Measurements from ENCODE around the gene AKAP13. TPM values are rescaled to one million over a fixed set of nuclear protein-coding genes. Genes with fewer than 3 reads are reported as not detected.

Gene AKAP13
- total RNA-seq, 1 experiment from 2014 or later = 54.5 TPM

DNA sequence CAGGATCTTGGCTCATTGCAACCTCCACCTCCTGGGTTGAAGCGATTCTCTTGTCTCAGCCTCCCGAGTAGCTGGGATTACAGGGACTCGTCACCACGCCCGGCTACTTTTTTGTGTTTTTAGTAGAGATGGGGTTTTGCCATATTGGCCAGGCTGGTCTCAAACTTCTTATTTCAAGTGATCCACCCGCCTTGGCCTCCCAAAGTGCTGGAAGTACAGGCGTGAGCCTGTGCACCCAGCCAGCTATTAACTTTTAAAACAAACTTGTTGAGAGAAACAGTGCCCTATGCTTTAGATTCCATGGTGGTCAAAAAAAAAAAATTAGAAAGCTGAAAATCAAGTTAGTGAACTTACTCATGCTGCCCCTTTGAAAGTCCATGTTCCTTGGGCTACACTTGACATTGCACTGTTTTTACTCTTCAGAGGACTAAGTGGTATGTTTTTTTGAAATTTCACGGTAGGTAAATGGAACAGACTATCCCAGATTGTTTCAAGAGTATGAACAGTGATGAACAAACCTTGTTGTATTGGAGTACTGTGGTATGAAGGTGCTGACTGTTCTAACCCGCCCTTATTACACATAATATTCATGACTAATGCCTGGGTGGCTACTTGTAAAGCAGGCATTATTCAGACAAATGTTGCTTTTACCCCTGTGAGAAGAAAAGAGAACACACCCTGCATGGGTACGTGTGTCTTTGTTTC, 207.5 kb downstream of the AKAP13 start:
- intact Hi-C loops (cut with micrococcal nuclease; ENCODE audit: unreplicated experiment) = no loop called here
- peaks cover 3% of the 10 kb centered on the region for H3K4me1 ChIP-seq (ENCODE audit: insufficient read depth, low read length, poor library complexity, severe bottlenecking)
- H3K27me3 ChIP-seq (replicated peaks; ENCODE audit: insufficient read depth, low read depth, low read length, poor library complexity) = no peaks in the 10 kb centered on the region
- TF ChIP-seq EZH2 (IDR thresholded peaks at IDR 0.05; ENCODE audit: borderline replicate concordance, low read depth, low read length, poor library complexity, severe bottlenecking) = no peak
- TF ChIP-seq, protein P1, sequence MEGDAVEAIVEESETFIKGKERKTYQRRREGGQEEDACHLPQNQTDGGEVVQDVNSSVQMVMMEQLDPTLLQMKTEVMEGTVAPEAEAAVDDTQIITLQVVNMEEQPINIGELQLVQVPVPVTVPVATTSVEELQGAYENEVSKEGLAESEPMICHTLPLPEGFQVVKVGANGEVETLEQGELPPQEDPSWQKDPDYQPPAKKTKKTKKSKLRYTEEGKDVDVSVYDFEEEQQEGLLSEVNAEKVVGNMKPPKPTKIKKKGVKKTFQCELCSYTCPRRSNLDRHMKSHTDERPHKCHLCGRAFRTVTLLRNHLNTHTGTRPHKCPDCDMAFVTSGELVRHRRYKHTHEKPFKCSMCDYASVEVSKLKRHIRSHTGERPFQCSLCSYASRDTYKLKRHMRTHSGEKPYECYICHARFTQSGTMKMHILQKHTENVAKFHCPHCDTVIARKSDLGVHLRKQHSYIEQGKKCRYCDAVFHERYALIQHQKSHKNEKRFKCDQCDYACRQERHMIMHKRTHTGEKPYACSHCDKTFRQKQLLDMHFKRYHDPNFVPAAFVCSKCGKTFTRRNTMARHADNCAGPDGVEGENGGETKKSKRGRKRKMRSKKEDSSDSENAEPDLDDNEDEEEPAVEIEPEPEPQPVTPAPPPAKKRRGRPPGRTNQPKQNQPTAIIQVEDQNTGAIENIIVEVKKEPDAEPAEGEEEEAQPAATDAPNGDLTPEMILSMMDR (conservative IDR thresholded peaks at IDR 0.05; ENCODE audit: low read depth, low read length) = no peak
- no peak overlapping the region for H3K4me3 ChIP-seq (ENCODE audit: low read depth, low read length, poor library complexity, severe bottlenecking)
- DNase-seq (ENCODE audit: low spot score) = no peak
- H3K36me3 ChIP-seq (ENCODE audit: insufficient read depth, low read length, poor library complexity, severe bottlenecking) = no peaks in the 10 kb centered on the region
- ChIA-PET POLR2A (ENCODE audit: low non-redundant PET) (no interaction called here), CTCF (interaction anchor here (0.7 kb wide), 1 partner anchor 296 kb away, joined by 4 read pairs; no protein-coding TSS in a partner anchor)
- no peak overlapping the region for H3K27ac ChIP-seq (ENCODE audit: low read depth, low read length, poor library complexity, severe bottlenecking)
- H3K9me3 ChIP-seq (ENCODE audit: low read depth, low read length, poor library complexity, severe bottlenecking) = no peaks in the 10 kb centered on the region
- BruUV-seq (replicated peaks) = no TSS peak

DNA sequence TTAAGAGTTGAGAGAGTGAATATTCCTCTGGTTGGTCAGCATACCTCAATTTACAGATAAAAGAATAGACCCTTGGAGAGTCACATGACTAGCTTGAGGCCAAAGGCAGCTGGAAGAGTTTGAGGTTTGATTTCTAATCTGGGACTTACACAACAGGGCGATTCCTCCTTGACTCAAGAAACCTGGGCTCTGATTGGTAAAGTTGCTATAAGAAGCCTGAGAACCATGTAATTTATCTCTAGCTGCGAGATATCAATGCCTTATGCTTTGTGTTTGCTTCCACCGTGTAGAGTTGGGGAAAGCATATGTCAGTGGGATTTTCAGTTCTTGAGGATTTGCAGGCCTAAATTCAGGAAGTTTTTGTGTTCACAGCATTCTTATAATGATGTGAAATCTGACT, 208.3 kb downstream of the AKAP13 start:
- H3K9me3 ChIP-seq (ENCODE audit: low read depth, low read length, poor library complexity, severe bottlenecking) = no peaks in the 10 kb centered on the region
- H3K27me3 ChIP-seq (replicated peaks; ENCODE audit: insufficient read depth, low read depth, low read length, poor library complexity) = no peaks in the 10 kb centered on the region
- intact Hi-C loops (cut with micrococcal nuclease; ENCODE audit: unreplicated experiment) = no loop called here
- no TSS peak for BruUV-seq (replicated peaks)
- ChIA-PET CTCF (no interaction called here), POLR2A (ENCODE audit: low non-redundant PET) (no interaction called here)
- no peak overlapping the region for H3K27ac ChIP-seq (ENCODE audit: low read depth, low read length, poor library complexity, severe bottlenecking)
- H3K36me3 ChIP-seq (ENCODE audit: insufficient read depth, low read length, poor library complexity, severe bottlenecking) = no peaks in the 10 kb centered on the region
- TF ChIP-seq, protein P1 (conservative IDR thresholded peaks at IDR 0.05; ENCODE audit: low read depth, low read length) = no peak
- TF ChIP-seq EZH2 (IDR thresholded peaks at IDR 0.05; ENCODE audit: borderline replicate concordance, low read depth, low read length, poor library complexity, severe bottlenecking) = no peak
- no peak overlapping the region for H3K4me3 ChIP-seq (ENCODE audit: low read depth, low read length, poor library complexity, severe bottlenecking)
- H3K4me1 ChIP-seq (ENCODE audit: insufficient read depth, low read length, poor library complexity, severe bottlenecking) = no peaks in the 10 kb centered on the region
- DNase-seq (ENCODE audit: low spot score) = no peak

DNA sequence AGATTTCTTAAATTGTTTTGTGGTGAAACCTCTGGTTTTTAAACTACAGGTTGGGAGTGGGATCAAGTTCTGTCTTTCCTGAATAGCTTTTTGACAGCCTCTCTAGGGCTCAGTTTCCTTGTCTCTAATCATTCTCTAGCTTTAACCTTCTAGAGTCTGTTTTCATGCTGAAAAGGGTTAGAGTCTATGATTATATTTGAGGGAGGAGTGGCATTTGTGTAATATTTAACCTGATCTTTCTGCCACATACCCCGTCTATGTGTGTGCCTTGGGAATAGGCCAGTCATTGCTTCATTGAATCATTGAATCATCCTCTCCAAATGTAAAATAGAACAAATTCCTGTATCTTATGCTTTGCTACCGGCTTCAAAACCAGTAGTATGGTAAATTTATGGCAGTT, 209.4 kb downstream of the AKAP13 start:
- no peaks in the 10 kb centered on the region for H3K9me3 ChIP-seq (ENCODE audit: low read depth, low read length, poor library complexity, severe bottlenecking)
- TF ChIP-seq, protein P1 (conservative IDR thresholded peaks at IDR 0.05; ENCODE audit: low read depth, low read length) = no peak
- TF ChIP-seq EZH2 (IDR thresholded peaks at IDR 0.05; ENCODE audit: borderline replicate concordance, low read depth, low read length, poor library complexity, severe bottlenecking) = no peak
- BruUV-seq (replicated peaks) = no TSS peak
- H3K27ac ChIP-seq (ENCODE audit: low read depth, low read length, poor library complexity, severe bottlenecking) = no peak overlapping the region
- ChIA-PET CTCF (no interaction called here), POLR2A (ENCODE audit: low non-redundant PET) (interaction anchor here (0.7 kb wide), 1 partner anchor 12 kb away, joined by 10 read pairs; no protein-coding TSS in a partner anchor)
- intact Hi-C loops (cut with micrococcal nuclease; ENCODE audit: unreplicated experiment) = loop anchor here (5.0 kb wide), 1 partner anchor 242 kb away; no protein-coding TSS in a partner anchor
- DNase-seq (ENCODE audit: low spot score) = no peak
- no peaks in the 10 kb centered on the region for H3K4me1 ChIP-seq (ENCODE audit: insufficient read depth, low read length, poor library complexity, severe bottlenecking)
- H3K4me3 ChIP-seq (ENCODE audit: low read depth, low read length, poor library complexity, severe bottlenecking) = no peak overlapping the region
- H3K36me3 ChIP-seq (ENCODE audit: insufficient read depth, low read length, poor library complexity, severe bottlenecking) = no peaks in the 10 kb centered on the region
- no peaks in the 10 kb centered on the region for H3K27me3 ChIP-seq (replicated peaks; ENCODE audit: insufficient read depth, low read depth, low read length, poor library complexity)

Data from A673 (cell line).